HG03196 (cell line): ENCODE measurements around the gene EFCAB5.
"Not testable (repeated sequence)": the region's sequence is repeated elsewhere in the genome, so short reads cannot be mapped to it uniquely, and the experiment has no call there.

Source experiments
- ATAC-seq: cut with Tn5 transposase; IDR thresholded peaks from one replicate; pipeline ENCODE4 v1.9.1; 2021; ENCODE audit not compliant: unreplicated experiment

The EFCAB5 gene

GRCh38 chr17:29933379-29933778 lies 8.1 kb upstream of the EFCAB5 start:
- ATAC-seq = no peak

DNA sequence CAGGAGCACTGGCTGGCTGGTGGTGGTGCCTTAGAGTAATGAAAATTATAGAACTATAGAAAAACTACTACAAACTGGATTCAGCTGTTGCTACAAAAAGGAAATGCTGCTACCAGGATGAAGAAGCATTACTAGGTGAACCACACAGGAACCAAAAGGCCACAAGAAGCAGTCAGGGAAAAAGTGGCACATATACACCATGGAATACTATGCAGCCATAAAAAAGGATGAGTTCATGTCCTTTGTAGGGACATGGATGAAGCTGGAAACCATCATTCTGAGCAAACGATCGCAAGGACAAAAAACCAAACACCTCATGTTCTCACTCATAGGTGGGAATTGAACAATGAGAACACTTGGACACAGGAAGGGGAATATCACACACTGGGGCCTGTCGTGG lies 5.5 kb upstream of the EFCAB5 start:
- not testable (repeated sequence) for ATAC-seq

DNA sequence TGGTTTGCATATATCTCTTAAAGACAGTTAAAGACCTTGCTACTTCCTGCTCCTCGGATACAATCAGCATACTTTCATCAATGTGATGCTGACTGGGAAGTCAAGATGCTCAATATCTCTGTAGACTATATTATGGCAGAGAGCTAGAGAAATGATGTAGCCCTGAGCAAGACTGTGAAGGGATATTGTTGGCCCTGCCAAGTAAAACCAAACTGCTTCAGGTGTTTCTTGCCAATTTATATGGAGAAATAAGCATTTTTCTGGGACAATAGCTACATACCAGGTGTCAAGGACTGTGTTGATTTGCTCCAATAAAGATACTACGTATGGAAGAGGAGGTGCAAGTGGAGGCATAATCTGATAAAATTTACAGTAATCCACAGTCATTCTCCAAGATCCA lies 4.7 kb upstream of the EFCAB5 start:
- no peak for ATAC-seq

GRCh38 chr17:29945281-29945680 lies 3.8 kb downstream of the EFCAB5 start:
- ATAC-seq = no peak

- no peak for ATAC-seq
Measured at GRCh38 chr17:29948448-29949215, 7.2 kb downstream of the EFCAB5 start.

- ATAC-seq = no peak
Measured at GRCh38 chr17:29949696-29950095, 8.3 kb downstream of the EFCAB5 start.

DNA sequence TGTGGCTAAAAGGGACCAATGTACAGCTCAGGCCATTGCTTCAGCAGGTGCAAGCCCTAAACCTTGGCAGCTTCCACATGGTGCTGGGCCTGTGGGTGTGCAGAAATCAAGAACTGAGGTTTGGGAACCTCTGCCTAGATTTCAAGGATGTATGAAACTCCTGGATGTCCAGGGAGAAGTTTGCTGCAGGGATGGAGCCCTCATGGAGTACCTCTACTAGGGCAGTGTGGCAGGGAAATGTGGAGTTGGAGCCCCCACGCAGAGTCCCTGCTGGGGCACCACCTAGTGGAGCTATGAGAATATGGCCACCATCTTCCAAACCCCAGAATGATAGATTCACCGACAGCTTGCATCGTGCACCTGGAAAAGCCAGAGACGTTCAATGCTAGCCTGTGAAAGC lies 13.0 kb downstream of the EFCAB5 start:
- ATAC-seq = no peak

- no peak for ATAC-seq
Measured at GRCh38 chr17:29956225-29956624, 14.8 kb downstream of the EFCAB5 start.

GRCh38 chr17:29957488-29957887 lies 16.1 kb downstream of the EFCAB5 start:
- ATAC-seq = not testable (repeated sequence)

GRCh38 chr17:29958947-29959657 lies 17.7 kb downstream of the EFCAB5 start:
- no peak for ATAC-seq

DNA sequence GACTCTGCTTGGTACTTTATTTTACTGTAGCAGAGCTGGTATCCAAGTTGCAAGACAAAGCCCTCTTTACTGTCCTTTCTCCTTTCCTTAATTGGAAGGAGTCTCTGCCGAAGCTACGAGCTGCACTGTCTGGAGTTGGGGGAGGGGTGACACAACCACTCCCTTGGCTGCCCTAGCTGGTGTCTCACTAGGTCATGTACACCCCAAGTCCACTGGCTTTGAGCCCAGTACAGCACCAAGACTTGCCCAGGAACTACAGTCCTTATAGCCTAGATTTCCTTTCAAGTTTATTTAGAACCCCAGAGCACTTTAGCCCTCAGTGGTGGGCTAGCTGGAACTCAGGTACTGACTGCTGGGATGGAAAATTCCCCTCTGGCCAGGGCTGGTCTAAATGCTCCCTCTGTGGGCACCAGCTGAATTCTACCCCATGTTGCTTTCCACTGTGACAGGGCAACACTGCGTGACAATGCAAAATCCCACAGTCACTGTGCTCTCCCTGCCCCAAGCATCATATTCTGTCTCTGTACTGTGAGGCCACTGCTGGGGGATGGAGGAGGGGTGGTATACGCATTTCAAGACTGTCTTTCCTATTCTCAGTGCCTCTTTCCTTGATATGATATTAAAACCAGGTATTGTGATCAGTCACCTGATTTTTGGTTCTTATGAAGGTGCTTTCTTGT lies 18.4 kb downstream of the EFCAB5 start:
- ATAC-seq = no peak

GRCh38 chr17:29962656-29963055 lies 21.2 kb downstream of the EFCAB5 start:
- no peak for ATAC-seq

- no peak for ATAC-seq
Measured at GRCh38 chr17:29968271-29968670, 26.8 kb downstream of the EFCAB5 start.

GRCh38 chr17:29972277-29972676 lies 30.8 kb downstream of the EFCAB5 start:
- ATAC-seq = no peak

- no peak for ATAC-seq
Measured at GRCh38 chr17:29973005-29973404, 31.6 kb downstream of the EFCAB5 start.

- no peak for ATAC-seq
Measured at GRCh38 chr17:29977836-29978235, 36.4 kb downstream of the EFCAB5 start.

- ATAC-seq = no peak
Measured at GRCh38 chr17:29980261-29980660, 38.8 kb downstream of the EFCAB5 start.

DNA sequence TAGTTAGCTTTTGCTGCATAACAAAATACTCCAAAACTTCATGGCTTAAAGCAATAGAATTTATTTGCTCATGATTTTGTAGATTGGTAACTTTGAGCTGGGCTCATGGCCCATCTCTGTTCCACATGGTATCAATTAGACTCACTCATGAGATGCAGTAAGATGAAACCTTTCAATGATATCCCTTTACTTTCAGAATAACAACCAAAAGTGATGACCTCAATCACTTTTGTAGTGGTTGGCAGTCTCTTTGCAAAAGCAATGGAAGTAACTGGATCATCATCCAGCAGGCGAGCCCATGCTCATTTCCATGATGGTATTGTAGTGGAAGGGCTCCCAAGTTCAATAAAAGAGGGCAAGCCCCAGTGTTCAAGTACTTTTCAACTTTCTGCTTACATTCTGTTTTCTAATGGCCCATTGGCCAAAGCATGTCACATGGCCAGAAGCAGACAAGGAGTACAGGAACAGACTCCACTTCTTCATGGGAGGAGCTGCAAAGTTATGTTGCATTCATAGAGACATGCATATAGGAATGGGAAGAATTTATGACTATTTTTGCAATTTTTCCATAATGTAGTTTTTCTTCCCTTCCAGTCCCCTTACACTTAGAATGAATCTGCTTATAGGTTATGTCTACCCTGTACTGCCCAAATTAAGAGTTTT lies 41.7 kb downstream of the EFCAB5 start:
- no peak for ATAC-seq

- ATAC-seq = no peak
Measured at GRCh38 chr17:29996458-29996857, 55.0 kb downstream of the EFCAB5 start.

- ATAC-seq = no peak
Measured at GRCh38 chr17:30000001-30000754, 58.7 kb downstream of the EFCAB5 start.
